Measurements from ENCODE around the gene ARRDC2.

The ARRDC2 gene

DNA sequence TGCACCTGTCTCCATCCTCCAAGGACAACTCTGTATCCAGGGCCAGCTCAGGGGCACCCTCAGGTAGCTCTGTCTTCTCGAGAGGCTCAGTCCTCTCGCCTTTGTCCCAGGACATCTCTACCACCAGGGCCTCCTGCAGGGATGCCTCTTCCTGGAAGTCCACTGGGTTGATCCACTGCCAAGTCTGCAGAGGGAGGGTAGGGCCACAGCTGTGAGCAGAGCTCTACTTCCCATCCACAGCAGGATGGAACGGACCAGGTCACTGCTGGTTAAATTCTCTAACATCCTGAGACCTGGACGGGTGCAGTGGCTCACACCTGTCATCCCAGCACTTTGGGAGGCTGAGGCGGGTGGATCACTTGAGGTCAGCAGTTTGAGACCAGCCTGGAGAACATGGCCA is 51.9 kb downstream of the ARRDC2 start:
- no peak for DNase-seq

DNA sequence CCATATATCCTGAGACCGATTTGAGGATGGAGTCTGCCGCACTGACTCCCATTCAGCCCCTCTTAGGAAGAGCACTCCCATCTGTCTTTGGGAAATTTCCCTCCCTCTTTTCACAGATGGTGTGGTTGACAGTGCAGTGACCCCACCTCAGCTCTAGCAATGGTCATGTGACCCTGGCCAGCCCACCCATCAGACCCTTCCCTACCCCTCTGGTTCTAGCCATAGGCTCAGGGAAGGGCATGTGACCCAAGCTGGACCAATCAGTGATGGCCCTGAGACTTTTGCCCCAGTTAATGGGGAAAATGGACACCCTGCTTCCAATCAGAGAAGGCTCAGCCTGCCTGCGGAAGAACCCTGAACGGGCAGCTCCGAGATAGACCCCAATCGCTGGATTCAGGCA is 52.5 kb downstream of the ARRDC2 start:
- DNase-seq = no peak

GRCh38 chr19:18062028-18062427 is 54.1 kb downstream of the ARRDC2 start:
- no peak for DNase-seq

- DNase-seq = no peak
Measured at GRCh38 chr19:18063463-18063862, 55.5 kb downstream of the ARRDC2 start.
